HG02678 (cell line): Measurements from ENCODE around the gene MLLT6.
A peak's percentile ranks its signal among the peaks of the same experiment; 100 is the strongest.

Experiments used
- ATAC-seq: cut with Tn5 transposase; IDR thresholded peaks from one replicate; pipeline ENCODE4 v1.9.1; 2021; ENCODE audit warnings: mild to moderate bottlenecking, moderate library complexity; ENCODE audit not compliant: unreplicated experiment

MLLT6 gene

GRCh38 chr17:38674749-38675615 is 30.1 kb upstream of the MLLT6 start, which contains the start of gene EPOP:
TSS of gene EPOP (minus strand) at chr17:38674957. CDS start at chr17:38674495, 462 bp downstream.
- peak; percentile 85 for ATAC-seq

DNA sequence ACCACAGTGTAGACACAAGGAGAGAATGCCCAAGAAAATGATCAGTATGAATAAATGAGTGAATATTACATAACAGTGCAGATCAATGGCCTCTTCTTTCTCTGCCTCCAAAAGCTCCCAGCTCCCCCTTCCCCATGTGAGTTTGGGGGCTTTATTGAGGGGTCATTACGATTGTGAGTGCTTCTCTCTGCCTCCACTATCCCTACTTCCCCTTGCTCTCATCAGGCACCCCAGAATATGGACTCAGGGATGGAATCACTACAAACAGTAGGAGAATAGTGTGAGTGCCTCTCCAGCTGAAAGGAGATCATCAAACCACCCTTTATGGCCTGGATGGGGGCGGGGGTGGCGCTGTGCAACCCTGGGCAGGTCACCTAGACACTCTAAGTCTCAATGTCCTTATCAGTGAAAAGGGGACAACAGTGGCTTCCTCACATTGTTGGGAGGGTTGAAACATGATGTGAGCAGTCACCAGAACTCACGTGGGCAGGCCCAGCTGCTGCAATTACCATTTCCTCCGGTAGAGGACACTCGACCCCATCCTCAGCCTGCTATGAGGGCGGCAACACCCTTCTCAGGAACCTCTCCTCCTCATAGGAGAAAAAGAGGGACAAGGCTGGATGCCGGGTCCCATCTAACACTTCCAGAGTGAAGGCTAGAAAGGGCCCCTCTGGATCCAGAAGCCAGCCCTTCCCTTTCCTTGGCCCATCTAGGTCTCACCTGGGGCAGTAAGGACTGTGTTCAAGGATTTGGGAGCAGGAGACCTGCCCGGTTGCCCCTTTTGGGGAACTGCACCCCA is 28.2 kb upstream of the MLLT6 start:
- ATAC-seq: no peak

- no peak for ATAC-seq
Observed at GRCh38 chr17:38677819-38678218, 27.3 kb upstream of the MLLT6 start.

GRCh38 chr17:38681096-38681495 is 24.0 kb upstream of the MLLT6 start:
- no peak for ATAC-seq

DNA sequence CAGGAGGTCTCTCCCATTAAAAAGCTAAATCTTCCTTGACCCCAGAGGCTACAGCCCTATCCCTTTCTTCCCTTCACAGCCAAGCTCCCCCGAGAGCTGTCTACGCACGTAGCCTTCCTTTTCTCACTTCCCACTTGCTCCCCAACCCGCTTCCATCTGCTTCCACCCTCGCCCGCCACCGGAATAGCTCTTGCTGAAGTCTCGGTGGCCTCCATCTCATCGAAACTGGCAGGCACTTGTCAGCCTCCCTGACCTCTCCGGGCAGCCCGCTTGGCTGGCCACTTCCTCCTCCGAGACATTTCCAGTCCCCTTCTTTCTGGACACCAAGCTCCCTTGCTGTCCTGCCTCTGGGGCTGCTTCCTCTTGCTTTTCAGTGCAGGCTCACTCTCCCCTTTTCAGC is 19.6 kb upstream of the MLLT6 start:
- no peak for ATAC-seq

- no peak for ATAC-seq
Observed at GRCh38 chr17:38687286-38687685, 17.8 kb upstream of the MLLT6 start.

DNA sequence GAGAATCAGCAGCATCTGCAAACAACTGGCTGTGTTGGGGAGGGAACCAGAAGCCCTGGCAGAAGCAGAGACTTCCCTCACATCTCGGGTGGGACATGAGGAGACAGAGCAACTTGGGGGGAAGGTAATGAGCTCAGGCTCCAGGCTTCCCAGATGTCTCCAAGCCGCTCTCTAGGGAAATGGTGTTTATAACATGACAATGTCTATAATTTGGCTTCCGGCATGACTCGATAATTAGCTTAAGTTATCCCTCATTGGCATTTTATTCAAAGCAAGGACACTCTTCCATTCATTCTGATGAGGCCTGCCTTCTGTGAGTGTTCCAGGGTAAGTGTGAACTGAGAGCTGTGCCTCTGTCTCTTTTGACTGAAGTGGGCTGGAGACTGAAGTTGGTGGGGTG is 14.7 kb upstream of the MLLT6 start:
- no peak for ATAC-seq

- ATAC-seq: no peak
Observed at GRCh38 chr17:38691154-38691553, 13.9 kb upstream of the MLLT6 start.

- no peak for ATAC-seq
Observed at GRCh38 chr17:38693700-38694329, 11.3 kb upstream of the MLLT6 start.

GRCh38 chr17:38697061-38697820 is 7.8 kb upstream of the MLLT6 start:
- ATAC-seq: no peak

DNA sequence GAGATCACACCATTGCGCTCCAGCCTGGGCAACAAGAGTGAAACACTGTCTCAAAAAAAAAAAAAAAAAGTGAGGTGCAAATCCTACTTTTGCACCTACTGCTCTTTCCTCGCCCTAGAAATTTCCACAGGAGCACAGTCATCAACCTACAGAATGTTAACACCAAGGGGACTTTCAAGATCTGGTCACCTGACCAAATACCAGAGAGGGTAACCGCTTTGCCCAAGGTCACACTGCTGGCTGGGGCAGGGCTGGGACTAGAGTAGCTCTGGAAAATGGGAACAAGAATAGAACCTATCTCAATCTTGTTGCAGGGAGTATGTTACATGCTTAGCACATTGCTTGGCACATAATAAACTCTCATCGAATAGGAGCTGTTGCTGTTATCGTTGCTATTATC is 6.3 kb upstream of the MLLT6 start:
- no peak for ATAC-seq

GRCh38 chr17:38701504-38702165 is 3.4 kb upstream of the MLLT6 start:
- peak; percentile 28 for ATAC-seq

GRCh38 chr17:38702166-38702915 is 2.7 kb upstream of the MLLT6 start:
- peak; percentile 40 for ATAC-seq

DNA sequence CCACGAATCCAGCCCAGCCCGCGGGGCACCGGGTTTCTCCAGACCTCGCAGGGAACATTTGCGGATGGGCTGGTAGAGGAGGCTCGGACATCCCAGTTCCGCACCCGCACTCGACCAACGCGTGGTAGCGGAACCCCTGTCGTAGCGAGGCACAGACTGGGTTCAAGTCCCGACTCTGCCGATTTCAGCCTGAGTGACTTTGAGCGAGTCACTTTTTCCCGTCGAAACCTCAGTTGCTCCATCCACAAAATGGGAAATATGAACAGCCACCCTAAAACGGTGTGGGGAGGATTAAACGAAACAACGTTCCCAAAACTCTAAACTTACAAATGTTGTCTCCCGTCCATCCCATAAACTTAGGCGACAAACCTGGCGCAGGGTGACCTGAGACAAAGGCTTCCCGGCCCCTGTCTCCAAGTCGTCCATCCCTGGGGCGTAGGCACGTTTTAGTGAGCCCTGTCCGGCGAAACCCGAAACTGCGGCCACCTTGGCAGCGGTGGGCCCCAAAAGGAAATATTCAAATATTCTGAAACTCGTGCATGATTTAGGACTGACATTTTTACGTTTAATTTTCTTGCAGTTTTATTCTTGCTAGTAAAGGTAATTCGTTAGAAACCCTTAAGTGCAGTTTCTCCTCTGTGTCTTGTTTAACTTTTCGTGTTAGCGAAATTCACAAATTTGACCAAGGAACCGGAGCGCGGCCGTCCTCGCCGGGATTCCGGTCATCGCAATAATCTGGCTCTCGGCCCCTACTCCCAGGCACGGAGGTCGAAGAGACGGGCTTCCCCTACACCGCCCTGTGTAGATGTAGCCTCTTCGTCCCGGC is 1.9 kb upstream of the MLLT6 start:
- ATAC-seq: peak; percentile 4

GRCh38 chr17:38703742-38704605 is 1.1 kb upstream of the MLLT6 start:
- ATAC-seq: peak; percentile 25

DNA sequence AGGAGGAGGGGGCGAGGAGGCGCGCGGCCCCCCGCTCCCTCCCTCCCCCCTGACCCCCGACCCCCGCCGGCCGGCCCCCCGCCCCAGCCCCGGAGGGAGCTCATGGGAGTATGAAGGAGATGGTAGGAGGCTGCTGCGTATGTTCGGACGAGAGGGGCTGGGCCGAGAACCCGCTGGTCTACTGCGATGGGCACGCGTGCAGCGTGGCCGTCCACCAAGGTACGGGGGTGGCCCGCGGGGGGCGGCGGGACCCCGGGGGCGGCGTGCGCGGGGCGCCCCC is 390 bp downstream of the MLLT6 start:
- no peak for ATAC-seq

GRCh38 chr17:38705803-38706504 is 881 bp downstream of the MLLT6 start:
- ATAC-seq: no peak
